HEK293 (cell line): ENCODE measurements around the gene MLIP.

ENCODE experiments used
- CTCF ChIA-PET: fragments of 350-600 bp; formaldehyde crosslinking; extraction: SDS; loops from one replicate; lab custom pipeline; 2021; ENCODE audit warnings: antibody characterized with exemption; lab: Yijun Ruan, JAX
- POLR2A ChIA-PET: fragments of 300-600 bp; formaldehyde crosslinking; extraction: SDS; loops from one replicate; lab custom pipeline; 2020; ENCODE audit warnings: antibody characterized with exemption, inconsistent platforms; lab: Yijun Ruan, JAX
- H3K27ac ChIP-seq: fragments of 200-500 bp; sonication (Bioruptor generic); 2 replicates; pipeline ENCODE4 v1.5.1; 2014; ENCODE audit warnings: low read depth, low read length, control low read depth, inconsistent platforms; ENCODE audit errors: extremely low read depth
- H3K36me3 ChIP-seq, 2 experiments: fragments of 200-500 bp in 1 of 2; sonication (Bioruptor generic) in 1 of 2; 1 replicate in 1 of 2; 2 replicates in 1 of 2; pipeline ENCODE4 v1.5.1; 2014 to 2017; ENCODE audit warnings: inconsistent platforms in 2 of 2, low read length in 2 of 2; ENCODE audit not compliant: control insufficient read depth in 2 of 2, insufficient read depth in 1 of 2
- H3K4me1 ChIP-seq: fragments of 200-500 bp; sonication (Bioruptor generic); 2 replicates; pipeline ENCODE4 v1.5.1; 2014; ENCODE audit warnings: mild to moderate bottlenecking, low read length, inconsistent platforms; ENCODE audit not compliant: control insufficient read depth, insufficient read depth
- H3K4me3 ChIP-seq: 2 replicates; pipeline ENCODE4 v1.5.1; 2011; ENCODE audit warnings: low read depth, mild to moderate bottlenecking, control low read depth, low read length, moderate library complexity
- H3K9me3 ChIP-seq: fragments of 200-500 bp; sonication (Bioruptor generic); 2 replicates; pipeline ENCODE4 v1.5.1; 2014; ENCODE audit warnings: low read depth, low read length, inconsistent platforms; ENCODE audit not compliant: control insufficient read depth, insufficient read depth
- HOXC10 ChIP-seq: sonication (generic); formaldehyde crosslinking; IDR thresholded peaks from 2 replicates; pipeline ENCODE4 v1.8.1; 2023; ENCODE audit warnings: mild to moderate bottlenecking, missing genetic modification reagents
- IKZF3 ChIP-seq: fragments of 450-650 bp; IDR thresholded peaks from 2 replicates; pipeline ENCODE4 v1.5.0; 2018; ENCODE audit warnings: missing biosample characterization, mild to moderate bottlenecking, missing genetic modification characterization, moderate library complexity
- MZF1 ChIP-seq: fragments of 450-650 bp; formaldehyde crosslinking; IDR thresholded peaks from 2 replicates; pipeline ENCODE4 v1.5.1; 2017; ENCODE audit warnings: missing biosample characterization, missing genetic modification characterization, borderline replicate concordance
- PRDM1 ChIP-seq: fragments of 450-650 bp; formaldehyde crosslinking; IDR thresholded peaks from 2 replicates; pipeline ENCODE4; 2016; ENCODE audit warnings: missing biosample characterization, missing genetic modification characterization
- TSHZ1 ChIP-seq: fragments of 450-650 bp; formaldehyde crosslinking; IDR thresholded peaks from 2 replicates; pipeline ENCODE4 v1.5.1; 2016; ENCODE audit warnings: missing biosample characterization, missing genetic modification characterization, borderline replicate concordance
- ZBTB26 ChIP-seq: fragments of 450-650 bp; formaldehyde crosslinking; optimal IDR thresholded peaks from 2 replicates; pipeline ENCODE3; 2016; ENCODE audit warnings: missing biosample characterization, mild to moderate bottlenecking, missing genetic modification characterization
- ZBTB7A ChIP-seq: fragments of 450-650 bp; formaldehyde crosslinking; IDR thresholded peaks from 2 replicates; pipeline ENCODE4 v1.5.1; 2016; ENCODE audit warnings: low read depth, missing biosample characterization, missing genetic modification characterization
- ZNF140 ChIP-seq: fragments of 450-650 bp; formaldehyde crosslinking; IDR thresholded peaks from 2 replicates; pipeline ENCODE4 v1.5.1; 2016; ENCODE audit warnings: missing biosample characterization, missing genetic modification characterization
- ZNF274 ChIP-seq, 2 experiments: fragments of 200-500 bp in 1 of 2; fragments of 450-650 bp in 1 of 2; sonication (Bioruptor generic) in 1 of 2; formaldehyde crosslinking in 1 of 2; IDR thresholded peaks; 2 replicates each; pipeline versions ENCODE4 v1.5.1 to v1.6.1; 2014 to 2016; ENCODE audit warnings: borderline replicate concordance in 1 of 2, inconsistent platforms in 1 of 2, low read length in 1 of 2, missing biosample characterization in 1 of 2, missing genetic modification characterization in 1 of 2
- ZNF302 ChIP-seq: fragments of 450-650 bp; formaldehyde crosslinking; IDR thresholded peaks from 2 replicates; pipeline ENCODE4 v1.5.1; 2016; ENCODE audit warnings: missing biosample characterization, missing genetic modification characterization, low read depth
- ZNF311 ChIP-seq: fragments of 450-650 bp; formaldehyde crosslinking; IDR thresholded peaks from 2 replicates; pipeline ENCODE4 v1.5.1; 2017; ENCODE audit warnings: missing biosample characterization, missing genetic modification characterization, borderline replicate concordance
- ZNF521 ChIP-seq: fragments of 450-650 bp; formaldehyde crosslinking; IDR thresholded peaks from 2 replicates; pipeline ENCODE4 v1.5.1; 2017; ENCODE audit warnings: missing biosample characterization, mild to moderate bottlenecking, missing genetic modification characterization
- ZNF626 ChIP-seq: fragments of 450-650 bp; sonication (Bioruptor Pico); formaldehyde crosslinking; IDR thresholded peaks from 2 replicates; pipeline ENCODE4 v1.5.1; 2018; ENCODE audit warnings: missing biosample characterization, missing genetic modification characterization, inconsistent platforms
- ZNF704 ChIP-seq: fragments of 450-650 bp; formaldehyde crosslinking; IDR thresholded peaks from 2 replicates; pipeline ENCODE4 v1.5.1; 2016; ENCODE audit warnings: missing biosample characterization, missing genetic modification characterization
- ZNF747 ChIP-seq: fragments of 450-650 bp; formaldehyde crosslinking; IDR thresholded peaks from 2 replicates; pipeline ENCODE4 v1.5.1; 2016; ENCODE audit warnings: missing biosample characterization, missing genetic modification characterization
- ZNF785 ChIP-seq: fragments of 450-650 bp; formaldehyde crosslinking; IDR thresholded peaks from 2 replicates; pipeline ENCODE4 v1.5.1; 2016; ENCODE audit warnings: missing biosample characterization, missing genetic modification characterization
- ZSCAN5A ChIP-seq: fragments of 450-650 bp; formaldehyde crosslinking; IDR thresholded peaks from 2 replicates; pipeline ENCODE4 v1.5.1; 2016; ENCODE audit warnings: missing biosample characterization, missing genetic modification characterization

Gene MLIP

GRCh38 chr6:54289426-54289825, 178.2 kb downstream of the MLIP start (continued):
- TF ChIP-seq ZNF274 (IDR thresholded peaks at IDR 0.05; ENCODE audit: low read length) (no peak), ZNF274 (tag by site-specific recombination; IDR thresholded peaks at IDR 0.05; ENCODE audit: borderline replicate concordance) (no peak), ZNF704 (no peak), PRDM1 (no peak), ZNF785 (tag by site-specific recombination) (no peak), ZSCAN5A (tag by site-specific recombination) (no peak), ZBTB26 (tag by site-specific recombination) (no peak)

GRCh38 chr6:54291146-54291545, 179.9 kb downstream of the MLIP start:
- ChIA-PET CTCF (no interaction called here), POLR2A (no interaction called here)
- TF ChIP-seq HOXC10 (CRISPR knock-in tag) (no peak), TSHZ1 (tag by site-specific recombination) (no peak), ZNF626 (no peak), ZNF140 (no peak), ZNF521 (tag by site-specific recombination) (no peak), ZNF311 (tag by site-specific recombination) (no peak), ZNF747 (no peak), ZNF302 (no peak)
- Histone ChIP-seq H3K4me3 (no peak overlapping the region), H3K27ac (no peak overlapping the region), H3K36me3 (no peaks in the 10 kb centered on the region), H3K4me1 (no peaks in the 10 kb centered on the region), H3K9me3 (no peaks in the 10 kb centered on the region)

- ChIA-PET CTCF (interaction anchor here (1.0 kb wide), 1 partner anchor 305 kb away, joined by 3 read pairs; no protein-coding TSS in a partner anchor), POLR2A (no interaction called here)
These were observed 180.5 kb downstream of the MLIP start for GRCh38 chr6:54291738-54292137.

More at GRCh38 chr6:54291738-54292137, 180.5 kb downstream of the MLIP start:
- Histone ChIP-seq H3K27ac (no peak overlapping the region), H3K36me3 (no peaks in the 10 kb centered on the region), H3K9me3 (no peaks in the 10 kb centered on the region), H3K4me3 (no peak overlapping the region), H3K4me1 (no peaks in the 10 kb centered on the region)
- TF ChIP-seq IKZF3, result no peak
- TF ChIP-seq MZF1, result no peak
- no peak for TF ChIP-seq ZBTB7A (tag by site-specific recombination)
